K562 (cell line): ENCODE data around the gene NFATC2. TPM values are rescaled to one million over a fixed set of nuclear protein-coding genes. Genes with fewer than 3 reads are reported as not detected.
A peak's percentile ranks its signal among the peaks of the same experiment; 100 is the strongest.

ENCODE experiments used
- ATAC-seq: fragments of 200-7000 bp; cut with Tn5 transposase; 3 replicates; pipeline ENCODE4 v1.9.1; 2020; ENCODE audit warnings: moderate library complexity
- BruUV-seq: library from RNA; stranded (reverse); fragments of 400-500 nt; replicated peaks from 2 replicates; lab custom pipeline; 2021; lab: Mats Ljungman, UMichigan
- CTCF ChIA-PET: fragments of 300-600 bp; formaldehyde crosslinking; extraction: SDS; loops from one replicate; lab custom pipeline; 2021; ENCODE audit warnings: low intra/inter-chr PET ratio; lab: Yijun Ruan, JAX
- POLR2A ChIA-PET: fragments of 300-600, 350-650 bp; sonication (Branson Sonifier 250); formaldehyde crosslinking; extraction: SDS; loops from one replicate; lab custom pipeline; 2021; ENCODE audit warnings: antibody characterized with exemption, inconsistent platforms; lab: Yijun Ruan, JAX
- DNase-seq, 4 experiments: peaks; one replicate each; pipeline versions ENCODE4 v3.0.0 to v3.0.0-alpha.2; 2011 to 2018; ENCODE audit warnings: low spot score in 3 of 4, mixed read lengths in 3 of 4; ENCODE audit errors: extremely low read depth in 1 of 4
- FAIRE-seq: peaks from 2 replicates; lab custom pipeline; 2011; peaks lifted over from hg19 to GRCh38; lab: Jason Lieb, UNC
- H2AFZ ChIP-seq: 2 replicates; pipeline ENCODE4 v1.6.0; 2011; ENCODE audit warnings: low read depth, low read length, control low read depth, inconsistent platforms
- H3K27ac ChIP-seq: fragments of 200-600 bp; 3 replicates; pipeline ENCODE4 v1.8.0; 2011; ENCODE audit warnings: low read depth, mild to moderate bottlenecking, control low read depth, inconsistent platforms, low read length, moderate library complexity, mixed read lengths; ENCODE audit errors: extremely low read depth
- H3K27me3 ChIP-seq, 2 experiments: fragments of 300-600 bp in 1 of 2; 2 replicates in 1 of 2; 3 replicates in 1 of 2; pipeline versions ENCODE4 v1.6.0 to v1.8.0; 2011; ENCODE audit warnings: inconsistent platforms in 2 of 2, low read length in 2 of 2, mild to moderate bottlenecking in 1 of 2, mixed read lengths in 1 of 2, moderate library complexity in 1 of 2; ENCODE audit not compliant: control insufficient read depth in 2 of 2, insufficient read depth in 2 of 2
- H3K36me3 ChIP-seq: fragments of 300-600 bp; 3 replicates; pipeline ENCODE4 v1.8.0; 2011; ENCODE audit warnings: mild to moderate bottlenecking, low read length, inconsistent platforms; ENCODE audit not compliant: control insufficient read depth, insufficient read depth
- H3K4me1 ChIP-seq, 2 experiments: fragments of 200-600 bp in 1 of 2; replicated peaks in 1 of 2; 2 replicates in 1 of 2; 3 replicates in 1 of 2; pipeline versions ENCODE4 v1.5.1 to v1.8.0; 2011; ENCODE audit warnings: inconsistent platforms in 2 of 2, low read length in 2 of 2, mild to moderate bottlenecking in 1 of 2, mixed read lengths in 1 of 2, moderate library complexity in 1 of 2; ENCODE audit not compliant: control insufficient read depth in 2 of 2, insufficient read depth in 2 of 2
- H3K4me2 ChIP-seq: 2 replicates; pipeline ENCODE4 v1.6.1; 2011; ENCODE audit warnings: low read length, control low read depth, inconsistent platforms, mixed read lengths; ENCODE audit not compliant: insufficient read depth
- H3K4me3 ChIP-seq: fragments of 200-600 bp; sonication (generic), shearing (Covaris generic); 2 replicates; pipeline ENCODE4 v1.5.1; 2016; ENCODE audit warnings: control low read depth, inconsistent platforms
- H3K79me2 ChIP-seq: fragments of 200-600 bp; 3 replicates; pipeline ENCODE4 v1.8.0; 2011; ENCODE audit warnings: low read length, inconsistent platforms; ENCODE audit not compliant: control insufficient read depth, insufficient read depth
- H3K9ac ChIP-seq, 2 experiments: 2 replicates each; pipeline versions ENCODE4 v1.6.0 to v1.6.1; 2011; ENCODE audit warnings: low read depth in 2 of 2, low read length in 2 of 2, control low read depth in 1 of 2, inconsistent platforms in 1 of 2, mild to moderate bottlenecking in 1 of 2, mixed read lengths in 1 of 2; ENCODE audit not compliant: insufficient read depth in 1 of 2
- H3K9me1 ChIP-seq: one replicate; pipeline ENCODE4 v1.6.0; 2011; ENCODE audit warnings: inconsistent platforms, mild to moderate bottlenecking, low read length, moderate library complexity; ENCODE audit not compliant: control insufficient read depth, insufficient read depth
- H3K9me3 ChIP-seq: replicated peaks from 2 replicates; pipeline ENCODE4 v1.5.1; 2011; ENCODE audit warnings: low read depth, low read length, inconsistent platforms; ENCODE audit not compliant: control insufficient read depth, insufficient read depth
- H4K20me1 ChIP-seq: replicated peaks from 2 replicates; pipeline ENCODE4 v1.6.1; 2011; ENCODE audit warnings: low read length, inconsistent platforms, mixed read lengths; ENCODE audit not compliant: control insufficient read depth, insufficient read depth
- ARID4B ChIP-seq: sonication (generic); formaldehyde crosslinking; IDR thresholded peaks from 2 replicates; pipeline ENCODE4 v1.8.0; 2022; ENCODE audit warnings: mild to moderate bottlenecking, missing genetic modification reagents
- EGR1 ChIP-seq: fragments of 450-650 bp; conservative IDR thresholded peaks from 2 replicates; pipeline ENCODE4 v1.6.1; 2017; ENCODE audit warnings: mild to moderate bottlenecking
- FOXA3 ChIP-seq, 2 experiments: fragments of 450-650 bp in 1 of 2; sonication (generic) in 1 of 2; formaldehyde crosslinking; IDR thresholded peaks in 1 of 2; conservative IDR thresholded peaks in 1 of 2; 2 replicates each; pipeline versions ENCODE4 v1.4.0 to v1.8.0; 2020 to 2022; ENCODE audit warnings: mild to moderate bottlenecking in 2 of 2, missing genetic modification reagents in 1 of 2
- IFI16 ChIP-seq: fragments of 250-450 bp; sonication (Bioruptor Pico); IDR thresholded peaks from 2 replicates; pipeline ENCODE4 v2.1.2; 2022; ENCODE audit warnings: mild to moderate bottlenecking, inconsistent platforms
- RNF2 ChIP-seq: sonication (generic); IDR thresholded peaks from 2 replicates; pipeline ENCODE4 v1.6.1; 2016
- ZNF121 ChIP-seq: sonication (generic); formaldehyde crosslinking; conservative IDR thresholded peaks from 2 replicates; pipeline ENCODE4 v1.8.0; 2022; ENCODE audit warnings: missing genetic modification reagents
- ZNF217 ChIP-seq: sonication (generic); formaldehyde crosslinking; IDR thresholded peaks from 2 replicates; pipeline ENCODE4 v1.8.0; 2022; ENCODE audit warnings: mild to moderate bottlenecking, missing genetic modification reagents
- ZNF263 ChIP-seq: sonication (generic); formaldehyde crosslinking; IDR thresholded peaks from 2 replicates; pipeline ENCODE4 v1.8.0; 2022; ENCODE audit warnings: mild to moderate bottlenecking, missing genetic modification reagents, borderline replicate concordance
- WGBS: fragments of 100-300 bp; shearing (Covaris generic); methylation state at CpG from one replicate; pipeline ENCODE4 v1.1.6; 2016; ENCODE audit warnings: low coverage, mixed read lengths; ENCODE audit not compliant: insufficient coverage; ENCODE audit errors: missing lambda C conversion rate; 5-methylcytosine and 5-hydroxymethylcytosine counted together
- in situ Hi-C: fragments of 300-500 bp; cut with MboI; formaldehyde crosslinking; loops from 4 replicates; pipeline ENCODE4 v1.15.0; 2018; ENCODE audit warnings: inconsistent platforms, mixed read lengths
- intact Hi-C: fragments of 100-400 bp; cut with micrococcal nuclease; formaldehyde crosslinking; loops from 2 replicates; pipeline ENCODE4 v1.14.2; 2022
- polyA plus RNA-seq, 8 experiments: library from polyadenylated mRNA; depleted of rRNA in 4 of 8; stranded (reverse) in 5 of 8; unstranded in 3 of 8; fragments of >200 nt; fragmentation: Nextera tagmentation in 2 of 8; fragmentation: Illumina TruSeq in 1 of 8; extraction: Ambion mirVana in 2 of 8; extraction: Trizol in 1 of 8; gene quantifications; 2 replicates each; pipeline versions ENCODE4 v1.2.1 to v1.2.3, GENCODE V29; 2011 to 2014; ENCODE audit warnings: inconsistent platforms in 1 of 8, missing spikeins in 1 of 8
- total RNA-seq, 7 experiments: library from RNA; depleted of rRNA in 6 of 7; stranded (reverse); fragments of >200 nt in 6 of 7; fragmentation: Illumina TruSeq in 2 of 7; extraction: Trizol in 2 of 7; gene quantifications; 2 replicates each; pipeline versions ENCODE4 v1.2.1 to v1.2.3, GENCODE V29; 2011 to 2021; ENCODE audit warnings: low replicate concordance in 1 of 7

NFATC2 gene
- total and polyA plus RNA-seq, 9 of the 15 experiments (the other 6 are each of a cell fraction or from before 2014, with no cell fraction given), result 1.9 to 11.2 (median 3.0) TPM

DNA sequence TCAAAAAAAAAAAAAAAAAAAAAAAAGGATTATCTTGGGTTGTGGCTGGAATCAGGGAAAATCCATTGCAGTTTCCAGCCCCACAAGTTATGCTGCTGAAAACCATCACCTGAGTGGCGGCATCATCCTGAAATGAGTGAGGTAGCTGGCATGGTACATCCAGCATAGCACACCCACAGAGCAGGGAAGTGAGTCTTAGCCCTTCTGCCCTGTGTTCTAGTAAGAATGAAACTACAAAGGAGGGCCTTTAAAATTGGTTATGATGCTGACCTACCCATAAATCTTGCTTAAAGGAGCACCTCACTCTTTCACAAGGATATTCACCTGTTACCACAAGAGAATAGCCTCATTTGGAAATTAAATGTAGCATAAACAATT, 119.2 kb downstream of the NFATC2 start (continued):
- TF ChIP-seq EGR1 (no peak), FOXA3 (CRISPR knock-in tag; conservative IDR thresholded peaks at IDR 0.05 in 1 of 2, IDR thresholded peaks at IDR 0.05 in 1 of 2) (no peak), ZNF217 (CRISPR knock-in tag) (no peak)
- TF ChIP-seq, all 486 proteins: peak for 0

DNA sequence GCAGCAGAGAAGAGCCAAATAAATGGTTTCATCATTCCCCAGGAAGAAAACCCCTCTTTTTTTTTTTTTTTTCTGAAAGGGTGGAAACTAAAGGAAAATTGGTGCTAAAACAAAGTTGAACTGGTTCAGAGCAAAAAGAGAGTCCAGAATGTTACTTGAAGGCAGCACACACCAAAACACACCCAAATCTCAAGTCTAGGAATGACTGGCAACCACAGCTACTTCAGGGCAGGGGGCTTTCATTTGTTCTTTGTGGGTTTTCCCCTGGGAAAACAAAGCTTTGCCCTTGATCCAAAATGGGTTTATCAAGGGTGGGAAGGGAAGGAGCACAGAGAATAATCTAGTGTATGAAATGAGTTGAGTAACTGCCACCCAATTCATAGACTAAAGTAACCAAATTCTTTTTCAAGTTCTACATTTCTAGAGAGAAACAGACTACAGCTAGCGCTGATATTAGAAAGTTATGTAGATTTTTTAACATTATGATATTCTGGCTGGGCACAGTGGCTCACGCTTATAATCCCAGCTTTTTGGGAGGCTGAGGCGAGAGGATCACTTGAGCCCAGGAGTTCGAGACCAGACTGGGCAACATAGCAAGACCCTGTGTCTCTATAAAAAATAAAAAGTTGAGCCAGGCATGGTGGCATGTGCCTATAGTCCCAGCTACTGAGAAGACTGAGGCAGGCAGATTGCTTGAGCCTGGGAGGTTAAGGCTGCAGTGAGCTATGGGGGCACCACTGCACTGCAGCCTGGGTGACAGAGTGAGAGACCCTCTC, 119.8 kb downstream of the NFATC2 start:
- no peak for TF ChIP-seq ARID4B (CRISPR knock-in tag)
- TF ChIP-seq IFI16 (CRISPR knock-in tag), result no peak
- TF ChIP-seq ZNF263 (CRISPR knock-in tag), result no peak
- peak; percentile 70 for TF ChIP-seq ZNF121 (CRISPR knock-in tag)
- no peak for TF ChIP-seq RNF2
- Histone ChIP-seq H3K4me1 (no peaks in the 10 kb centered on the region), H3K36me3 (peaks cover 37% of the 10 kb centered on the region; the same call in 2 of the 3 replicates), H2AFZ (no peak overlapping the region), H3K79me2 (no peaks in the 10 kb centered on the region), H3K9me1 (no peaks in the 10 kb centered on the region), H3K4me2 (no peak overlapping the region), H3K9me3 (no peaks in the 10 kb centered on the region), H3K9ac (no peak overlapping the region), H3K27ac (no peak overlapping the region), H3K4me3 (no peak overlapping the region), H3K27me3 (no peaks in the 10 kb centered on the region), H4K20me1 (no peaks in the 10 kb centered on the region)
- BruUV-seq, result no TSS peak
- no peak for ATAC-seq
- CTCF ChIA-PET, result no interaction called here
- intact Hi-C loops, result no loop called here
- in situ Hi-C loops, result no loop called here
- WGBS, result 87% methylated on average over 4 of the region's 4 CpGs
- POLR2A ChIA-PET, result interaction anchor here (1.5 kb wide), 1 partner anchor 11 kb away, joined by 4 read pairs; no protein-coding TSS in a partner anchor
- FAIRE-seq, result no peak
- DNase-seq, result no peak
